CD14-positive monocyte (primary cell): ENCODE measurements around the gene TRPM2. TPM values are rescaled to one million over a fixed set of nuclear protein-coding genes. Genes with fewer than 3 reads are reported as not detected.
A peak's percentile ranks its signal among the peaks of the same experiment; 100 is the strongest.

ENCODE experiments used
- DNase-seq, 3 donors: peaks; one replicate each; pipeline ENCODE4 v3.0.0-alpha.2; 2011 to 2022
- H2AFZ ChIP-seq: 2 replicates; pipeline ENCODE4 v1.6.0; 2012; ENCODE audit warnings: mild to moderate bottlenecking, low read depth, low read length, inconsistent platforms; ENCODE audit not compliant: insufficient read depth, poor library complexity, severe bottlenecking
- H3K27ac ChIP-seq, 2 donors: 1 replicate in 1 of 2; 2 replicates in 1 of 2; pipeline ENCODE4 v1.5.1; 2012 to 2013; ENCODE audit warnings: low read length in 2 of 2, control low read depth in 1 of 2, inconsistent platforms in 1 of 2, low read depth in 1 of 2, mild to moderate bottlenecking in 1 of 2
- H3K27me3 ChIP-seq, 2 donors: one replicate each; pipeline versions ENCODE4 v1.6.0 to v1.6.1; 2011 to 2013; ENCODE audit warnings: low read length in 2 of 2; ENCODE audit not compliant: control insufficient read depth in 2 of 2, insufficient read depth in 2 of 2
- H3K36me3 ChIP-seq, 2 donors: replicated peaks in 1 of 2; 1 replicate in 1 of 2; 2 replicates in 1 of 2; pipeline versions ENCODE4 v1.5.1 to v1.6.1; 2012 to 2013; ENCODE audit warnings: low read length in 2 of 2, control low read depth in 1 of 2, inconsistent platforms in 1 of 2, mild to moderate bottlenecking in 1 of 2; ENCODE audit not compliant: insufficient read depth in 2 of 2, control insufficient read depth in 1 of 2
- H3K4me1 ChIP-seq, 2 donors: 1 replicate in 1 of 2; 2 replicates in 1 of 2; pipeline versions ENCODE4 v1.5.1 to v1.6.1; 2012 to 2013; ENCODE audit warnings: low read length in 2 of 2, control low read depth in 1 of 2, inconsistent platforms in 1 of 2, mild to moderate bottlenecking in 1 of 2, moderate library complexity in 1 of 2; ENCODE audit not compliant: insufficient read depth in 2 of 2, control insufficient read depth in 1 of 2
- H3K4me2 ChIP-seq: replicated peaks from 2 replicates; pipeline ENCODE3; 2012; ENCODE audit warnings: low read length, moderate library complexity, mild to moderate bottlenecking; ENCODE audit not compliant: poor library complexity, severe bottlenecking; ENCODE audit errors: extremely low read depth
- H3K4me3 ChIP-seq, 3 experiments: fragments of 200-600 bp in 1 of 3; sonication (generic) in 1 of 3; replicated peaks in 1 of 3; 1 replicate in 2 of 3; 2 replicates in 1 of 3; pipeline ENCODE4 v1.5.1; 2011 to 2013; ENCODE audit warnings: low read length in 3 of 3, mild to moderate bottlenecking in 3 of 3, control low read depth in 2 of 3, low read depth in 2 of 3, inconsistent platforms in 1 of 3, moderate library complexity in 1 of 3
- H3K79me2 ChIP-seq: 2 replicates; pipeline ENCODE4 v1.6.0; 2012; ENCODE audit warnings: mild to moderate bottlenecking, control low read depth, inconsistent platforms, low read length, moderate library complexity; ENCODE audit not compliant: insufficient read depth
- H3K9ac ChIP-seq: 2 replicates; pipeline ENCODE4 v1.6.0; 2017; ENCODE audit warnings: low read length, mild to moderate bottlenecking; ENCODE audit not compliant: insufficient read depth, poor library complexity, severe bottlenecking
- H3K9me3 ChIP-seq, 2 donors: replicated peaks in 1 of 2; 1 replicate in 1 of 2; 2 replicates in 1 of 2; pipeline versions ENCODE4 v1.5.1 to v1.6.1; 2012 to 2013; ENCODE audit warnings: low read length in 2 of 2, control low read depth in 1 of 2; ENCODE audit not compliant: control insufficient read depth in 1 of 2, insufficient read depth in 1 of 2
- H4K20me1 ChIP-seq: 2 replicates; pipeline ENCODE4 v1.6.0; 2012; ENCODE audit warnings: mild to moderate bottlenecking, low read length, control low read depth, moderate library complexity; ENCODE audit not compliant: insufficient read depth
- H3K27ac Mint-ChIP-seq, 7 donors: one replicate each; pipeline ENCODE4 v1.8.0; 2020; ENCODE audit warnings: mild to moderate bottlenecking in 7 of 7, mixed read lengths in 7 of 7, moderate library complexity in 6 of 7, inconsistent platforms in 2 of 7
- H3K27me3 Mint-ChIP-seq, 3 donors: one replicate each; pipeline ENCODE4 v1.8.0; 2021 to 2022; ENCODE audit warnings: low read depth in 3 of 3, mild to moderate bottlenecking in 3 of 3, mixed read lengths in 3 of 3, moderate library complexity in 3 of 3, inconsistent platforms in 1 of 3
- H3K36me3 Mint-ChIP-seq, 2 donors: one replicate each; pipeline ENCODE4 v1.8.0; 2020; ENCODE audit warnings: mixed read lengths in 2 of 2, inconsistent platforms in 1 of 2, mild to moderate bottlenecking in 1 of 2
- H3K4me1 Mint-ChIP-seq: one replicate; pipeline ENCODE4 v1.8.0; 2020; ENCODE audit warnings: mild to moderate bottlenecking, mixed read lengths
- H3K4me3 Mint-ChIP-seq, 2 donors: one replicate each; pipeline ENCODE4 v1.8.0; 2020; ENCODE audit warnings: mild to moderate bottlenecking in 2 of 2, mixed read lengths in 2 of 2, moderate library complexity in 1 of 2
- H3K9me3 Mint-ChIP-seq, 7 donors: one replicate each; pipeline ENCODE4 v1.8.0; 2020 to 2022; ENCODE audit warnings: mixed read lengths in 7 of 7, mild to moderate bottlenecking in 6 of 7, moderate library complexity in 6 of 7, inconsistent platforms in 2 of 7
- WGBS: methylation state at CpG from one replicate; pipeline ENCODE4 v1.1.5; 2013; ENCODE audit warnings: missing lambda C conversion rate; ENCODE audit not compliant: insufficient coverage; 5-methylcytosine and 5-hydroxymethylcytosine counted together
- intact Hi-C, 2 donors: fragments of 100-400 bp; cut with micrococcal nuclease; formaldehyde crosslinking; loops; one replicate each; pipeline versions ENCODE4 v1.15.0 to v1.15.1; 2023
- polyA plus RNA-seq, 3 donors: library from polyadenylated mRNA; depleted of rRNA in 1 of 3; unstranded in 2 of 3; stranded (reverse) in 1 of 3; fragments of 300-500 nt in 2 of 3; fragments of >200 nt in 1 of 3; fragmentation: Illumina TruSeq in 2 of 3; gene quantifications; 1 replicate in 2 of 3; 2 replicates in 1 of 3; pipeline ENCODE4 v1.2.3, GENCODE V29; 2012 to 2021
- TF ChIP-seq, protein P1 (sequence below): fragments of 200-600 bp; IDR thresholded peaks from one replicate; pipeline ENCODE4 v1.8.0; 2022; ENCODE audit warnings: antibody characterized with exemption, mild to moderate bottlenecking

Gene TRPM2
- polyA plus RNA-seq, 3 donors, result 7.6 to 21.6 (median 12.2) TPM

DNA sequence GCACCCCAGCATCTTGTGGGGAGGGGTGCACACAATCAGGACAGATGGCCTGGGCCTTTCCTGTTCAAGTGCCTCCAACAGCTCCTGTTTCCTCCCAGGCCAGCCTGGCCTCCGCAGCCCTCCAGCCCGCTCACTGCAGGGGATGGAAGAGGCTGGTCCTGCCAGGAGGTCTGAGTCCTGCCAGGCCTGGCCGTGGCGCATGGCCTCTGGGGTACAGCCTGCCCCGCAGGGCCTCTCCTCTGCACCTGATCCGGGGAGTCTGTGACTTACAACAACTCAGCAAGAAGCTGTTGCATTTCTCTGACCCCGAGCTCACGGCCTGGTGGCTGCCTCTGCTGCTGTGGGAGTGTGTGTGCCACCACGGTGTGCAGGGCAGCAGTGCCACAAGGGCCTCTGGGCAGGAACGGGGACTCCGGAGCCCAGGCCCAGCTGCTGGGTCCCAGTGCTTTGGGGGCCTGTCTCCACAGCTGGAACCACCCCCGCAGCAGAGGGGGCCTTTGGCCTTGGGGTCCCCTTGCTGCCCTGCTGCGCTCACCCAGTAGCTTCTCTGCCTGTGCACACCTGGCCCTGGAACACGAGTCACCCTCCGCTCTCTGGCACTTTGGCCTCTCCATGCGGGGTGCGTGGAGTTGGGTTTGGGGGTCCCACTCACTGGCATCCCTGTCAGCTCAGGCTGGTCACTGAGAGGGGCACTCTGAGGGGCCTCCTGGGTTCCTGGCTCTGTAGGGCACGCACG is 84.4 kb downstream of the TRPM2 start:
- no peak overlapping the region for H3K4me3 ChIP-seq
- H3K36me3 Mint-ChIP-seq, result peaks cover 74 to 94% of the 10 kb centered on the region in 2 donors
- H2AFZ ChIP-seq, result no peak overlapping the region
- TF ChIP-seq, protein P1, sequence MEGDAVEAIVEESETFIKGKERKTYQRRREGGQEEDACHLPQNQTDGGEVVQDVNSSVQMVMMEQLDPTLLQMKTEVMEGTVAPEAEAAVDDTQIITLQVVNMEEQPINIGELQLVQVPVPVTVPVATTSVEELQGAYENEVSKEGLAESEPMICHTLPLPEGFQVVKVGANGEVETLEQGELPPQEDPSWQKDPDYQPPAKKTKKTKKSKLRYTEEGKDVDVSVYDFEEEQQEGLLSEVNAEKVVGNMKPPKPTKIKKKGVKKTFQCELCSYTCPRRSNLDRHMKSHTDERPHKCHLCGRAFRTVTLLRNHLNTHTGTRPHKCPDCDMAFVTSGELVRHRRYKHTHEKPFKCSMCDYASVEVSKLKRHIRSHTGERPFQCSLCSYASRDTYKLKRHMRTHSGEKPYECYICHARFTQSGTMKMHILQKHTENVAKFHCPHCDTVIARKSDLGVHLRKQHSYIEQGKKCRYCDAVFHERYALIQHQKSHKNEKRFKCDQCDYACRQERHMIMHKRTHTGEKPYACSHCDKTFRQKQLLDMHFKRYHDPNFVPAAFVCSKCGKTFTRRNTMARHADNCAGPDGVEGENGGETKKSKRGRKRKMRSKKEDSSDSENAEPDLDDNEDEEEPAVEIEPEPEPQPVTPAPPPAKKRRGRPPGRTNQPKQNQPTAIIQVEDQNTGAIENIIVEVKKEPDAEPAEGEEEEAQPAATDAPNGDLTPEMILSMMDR, result no peak
- H3K9me3 ChIP-seq, result no peaks in the 10 kb centered on the region
- peaks cover 8% of the 10 kb centered on the region for H4K20me1 ChIP-seq
- peak overlapping the region in 1 of 7 donors; percentile 61 for H3K27ac Mint-ChIP-seq
- 95% methylated on average over 19 of the region's 19 CpGs for WGBS
- no peaks in the 10 kb centered on the region for H3K27me3 ChIP-seq
- no peak overlapping the region for H3K9ac ChIP-seq
- peaks cover 0 to 6% (median 0%) of the 10 kb centered on the region in 7 donors for H3K9me3 Mint-ChIP-seq
- no peak overlapping the region for H3K4me2 ChIP-seq
- no peaks in the 10 kb centered on the region for H3K79me2 ChIP-seq
- H3K4me1 Mint-ChIP-seq, result no peaks in the 10 kb centered on the region
- no peak for DNase-seq
- H3K27ac ChIP-seq, result no peak overlapping the region
- peaks cover 0 to 1% (median 0%) of the 10 kb centered on the region in 3 donors for H3K27me3 Mint-ChIP-seq
- H3K36me3 ChIP-seq, result peaks cover 97 to 98% of the 10 kb centered on the region in 2 donors
- intact Hi-C loops, result no loop called here
- no peak overlapping the region for H3K4me3 Mint-ChIP-seq
- no peaks in the 10 kb centered on the region for H3K4me1 ChIP-seq

DNA sequence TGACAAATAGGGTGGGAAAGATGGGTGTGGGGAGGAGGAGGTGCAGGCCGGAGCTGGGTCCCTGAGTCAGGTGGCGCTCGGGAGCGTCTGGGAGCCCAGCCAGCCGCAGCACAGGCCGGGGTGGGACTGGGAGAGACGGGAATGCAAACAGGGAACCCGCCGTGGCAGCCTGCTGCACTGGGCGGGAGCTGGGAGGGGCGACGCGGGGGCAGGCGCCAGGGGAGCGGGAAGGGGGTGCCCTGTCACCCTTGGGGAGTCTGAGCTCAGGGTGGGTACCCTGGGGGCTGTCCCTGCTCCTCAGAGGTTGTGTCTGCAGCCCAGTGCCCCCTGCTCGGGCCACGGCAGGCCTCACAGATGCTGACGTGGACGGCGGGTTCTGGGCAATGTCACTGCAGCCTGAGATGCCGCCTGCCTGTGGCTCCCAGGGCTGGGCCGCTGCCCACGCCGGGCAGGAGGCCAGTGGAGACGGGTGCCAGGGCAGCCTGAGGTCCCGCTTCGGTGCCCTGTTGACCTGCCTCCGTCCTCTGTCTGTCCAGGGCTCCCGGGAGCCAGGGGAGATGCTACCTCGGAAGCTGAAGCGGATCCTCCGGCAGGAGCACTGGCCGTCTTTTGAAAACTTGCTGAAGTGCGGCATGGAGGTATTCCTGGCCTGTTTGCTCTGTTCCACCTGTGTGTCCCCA is 85.2 kb downstream of the TRPM2 start:
- no peak overlapping the region for H3K4me3 ChIP-seq
- H4K20me1 ChIP-seq, result peaks cover 4% of the 10 kb centered on the region
- H3K27me3 ChIP-seq, result no peaks in the 10 kb centered on the region
- no peak overlapping the region for H3K27ac ChIP-seq
- DNase-seq, result no peak
- H3K9ac ChIP-seq, result no peak overlapping the region
- H3K4me2 ChIP-seq, result no peak overlapping the region
- H3K4me1 ChIP-seq, result no peaks in the 10 kb centered on the region
- H3K4me1 Mint-ChIP-seq, result no peaks in the 10 kb centered on the region
- H3K4me3 Mint-ChIP-seq, result no peak overlapping the region
- H2AFZ ChIP-seq, result no peak overlapping the region
- peaks cover 0 to 13% (median 0%) of the 10 kb centered on the region in 7 donors for H3K9me3 Mint-ChIP-seq
- no peaks in the 10 kb centered on the region for H3K9me3 ChIP-seq
- H3K79me2 ChIP-seq, result no peaks in the 10 kb centered on the region
- H3K27me3 Mint-ChIP-seq, result peaks cover 0 to 2% (median 0%) of the 10 kb centered on the region in 3 donors
- TF ChIP-seq, protein P1, result no peak
- WGBS, result 98% methylated on average over 32 of the region's 34 CpGs
- H3K36me3 Mint-ChIP-seq, result peaks cover 74 to 94% of the 10 kb centered on the region in 2 donors
- H3K36me3 ChIP-seq, result peaks cover 91 to 98% of the 10 kb centered on the region in 2 donors
- H3K27ac Mint-ChIP-seq, result no peak overlapping the region
- intact Hi-C loops, result no loop called here
